Spleen (tissue), 11 donors: ENCODE data around the gene C11orf91. TPM values are rescaled to one million over a fixed set of nuclear protein-coding genes. Genes with fewer than 3 reads are reported as not detected.

Experiments used
- DNase-seq: peaks from one replicate; pipeline ENCODE4 v3.0.0-alpha.2; 2020
- H3K27ac ChIP-seq, 8 donors: fragments of 200-600 bp; sonication (generic) in 7 of 8; 1 replicate in 4 of 8; 2 replicates in 4 of 8; pipeline versions ENCODE4 v1.5.0 to v1.8.0; 2016 to 2021; ENCODE audit warnings: inconsistent platforms in 4 of 8, mild to moderate bottlenecking in 4 of 8, moderate library complexity in 1 of 8
- H3K27me3 ChIP-seq, 7 donors: fragments of 200-600 bp; sonication (generic) in 6 of 7; replicated peaks in 1 of 7; 1 replicate in 4 of 7; 2 replicates in 3 of 7; pipeline versions ENCODE4 v1.5.0 to v1.8.0; 2016 to 2021; ENCODE audit warnings: inconsistent platforms in 3 of 7, mild to moderate bottlenecking in 1 of 7
- H3K36me3 ChIP-seq, 6 donors: fragments of 200-600 bp; sonication (generic) in 5 of 6; 1 replicate in 4 of 6; 2 replicates in 2 of 6; pipeline versions ENCODE4 v1.5.0 to v1.8.0; 2016 to 2021; ENCODE audit warnings: inconsistent platforms in 2 of 6
- H3K4me1 ChIP-seq, 6 donors: fragments of 200-600 bp; sonication (generic) in 5 of 6; 1 replicate in 3 of 6; 2 replicates in 3 of 6; pipeline versions ENCODE4 v1.5.0 to v1.8.0; 2016 to 2021; ENCODE audit warnings: inconsistent platforms in 3 of 6
- H3K4me3 ChIP-seq, 8 donors: fragments of 200-600 bp; sonication (generic) in 7 of 8; 1 replicate in 4 of 8; 2 replicates in 4 of 8; pipeline versions ENCODE4 v1.5.0 to v1.8.0; 2016 to 2021; ENCODE audit warnings: inconsistent platforms in 4 of 8, mild to moderate bottlenecking in 4 of 8, moderate library complexity in 2 of 8
- H3K9me3 ChIP-seq, 8 donors: fragments of 200-600 bp; sonication (generic) in 7 of 8; 1 replicate in 4 of 8; 2 replicates in 4 of 8; pipeline versions ENCODE4 v1.5.0 to v1.8.0; 2016 to 2021; ENCODE audit warnings: inconsistent platforms in 4 of 8
- POLR2A ChIP-seq, 3 donors: fragments of 450-650 bp; IDR thresholded peaks; one replicate each; pipeline ENCODE4 v1.5.1; 2017; ENCODE audit warnings: antibody characterized with exemption in 3 of 3, mild to moderate bottlenecking in 1 of 3
- POLR2AphosphoS5 ChIP-seq, 3 donors: sonication (generic); formaldehyde crosslinking; IDR thresholded peaks; one replicate each; pipeline ENCODE4 v1.5.1; 2017; ENCODE audit warnings: antibody characterized with exemption in 3 of 3
- WGBS, 5 donors: extraction: QIAGEN DNeasy Blood & Tissue Kit in 3 of 5; methylation state at CpG; one replicate each; pipeline versions ENCODE4 v1.1.5 to v1.1.7; 2013 to 2018; 5-methylcytosine and 5-hydroxymethylcytosine counted together
- intact Hi-C: fragments of 100-400 bp; cut with DNase I; formaldehyde crosslinking; loops from one replicate; pipeline ENCODE4 v1.15.0; 2023; ENCODE audit warnings: low total_unique reads
- polyA plus RNA-seq, 3 donors: library from polyadenylated mRNA; stranded (reverse); fragments of 200-250 nt; gene quantifications; one replicate each; pipeline ENCODE4 v1.2.1, GENCODE V29; 2013
- total RNA-seq, 7 donors: library from RNA; depleted of rRNA in 3 of 7; stranded (reverse); fragments of >200 nt in 3 of 7; fragmentation: NEBNext Ultra II Directional in 4 of 7; extraction: Animal tissue kit (Norgen Biotek cat#: 25700) in 4 of 7; gene quantifications; one replicate each; pipeline versions ENCODE4 v1.1.0 to v1.2.1, GENCODE V29; 2016 to 2021
- TF ChIP-seq, protein P1 (sequence below), 11 experiments: fragments of 200-600 bp in 7 of 11; fragments of 450-650 bp in 4 of 11; sonication (generic) in 4 of 11; IDR thresholded peaks in 8 of 11; conservative IDR thresholded peaks in 3 of 11; 1 replicate in 7 of 11; 2 replicates in 4 of 11; pipeline versions ENCODE4 v1.4.0 to v1.8.0; 2016 to 2021; ENCODE audit warnings: antibody characterized with exemption in 11 of 11, inconsistent platforms in 4 of 11, mild to moderate bottlenecking in 1 of 11
- donor health status: healthy with polysubstance abuse.
- donor health status: DM: no; HTN: no; CAD: no; lungs with moderate emphysema.
- donor health status: DM: no; HTN: no; CAD: no.
- donor health status: Bipolar disorder and iron deficiency.
- donor health status: healthy.
- donor health status: DM: no; HTN: no; CAD: no.
- donor health status: DM: yes; HTN: yes; CAD: no.

Gene C11orf91
- total and polyA plus RNA-seq, 10 donors, result 0.85 TPM; not detected in 9

DNA sequence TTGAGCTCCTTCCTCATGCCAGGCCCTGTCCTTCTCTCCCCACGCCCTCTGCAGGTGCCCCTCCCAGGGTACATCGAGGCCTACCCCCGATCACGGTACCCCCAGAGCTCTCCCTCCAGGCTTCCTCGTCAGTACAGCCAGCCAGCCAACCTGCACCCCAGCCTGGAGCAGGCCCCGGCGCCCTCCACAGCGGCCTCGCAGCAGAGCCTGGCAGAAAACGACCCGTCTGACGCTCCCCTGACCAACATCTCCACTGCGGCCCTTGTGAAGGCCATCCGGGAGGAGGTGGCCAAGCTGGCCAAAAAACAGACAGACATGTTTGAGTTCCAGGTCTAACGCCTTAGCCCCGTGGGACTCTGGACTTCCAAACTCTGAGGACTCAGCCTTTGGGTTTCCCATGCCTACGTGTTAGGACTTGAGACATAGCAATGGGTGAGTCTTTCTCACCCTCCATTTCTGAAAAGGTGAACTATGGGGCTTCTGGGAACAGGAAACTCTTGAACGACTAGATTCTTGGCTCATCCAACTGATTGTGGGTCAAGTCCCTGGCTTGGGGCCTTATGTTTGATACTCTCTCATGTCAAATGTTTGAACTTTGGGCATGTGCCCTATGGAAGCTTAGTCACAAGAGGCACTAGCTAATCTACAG is 32.7 kb downstream of the C11orf91 start:
- intact Hi-C loops, result no loop called here
- WGBS, 5 donors, result 90 to 92% (median 91%) methylated on average over 18 of the region's 18 CpGs
- DNase-seq, result no peak

DNA sequence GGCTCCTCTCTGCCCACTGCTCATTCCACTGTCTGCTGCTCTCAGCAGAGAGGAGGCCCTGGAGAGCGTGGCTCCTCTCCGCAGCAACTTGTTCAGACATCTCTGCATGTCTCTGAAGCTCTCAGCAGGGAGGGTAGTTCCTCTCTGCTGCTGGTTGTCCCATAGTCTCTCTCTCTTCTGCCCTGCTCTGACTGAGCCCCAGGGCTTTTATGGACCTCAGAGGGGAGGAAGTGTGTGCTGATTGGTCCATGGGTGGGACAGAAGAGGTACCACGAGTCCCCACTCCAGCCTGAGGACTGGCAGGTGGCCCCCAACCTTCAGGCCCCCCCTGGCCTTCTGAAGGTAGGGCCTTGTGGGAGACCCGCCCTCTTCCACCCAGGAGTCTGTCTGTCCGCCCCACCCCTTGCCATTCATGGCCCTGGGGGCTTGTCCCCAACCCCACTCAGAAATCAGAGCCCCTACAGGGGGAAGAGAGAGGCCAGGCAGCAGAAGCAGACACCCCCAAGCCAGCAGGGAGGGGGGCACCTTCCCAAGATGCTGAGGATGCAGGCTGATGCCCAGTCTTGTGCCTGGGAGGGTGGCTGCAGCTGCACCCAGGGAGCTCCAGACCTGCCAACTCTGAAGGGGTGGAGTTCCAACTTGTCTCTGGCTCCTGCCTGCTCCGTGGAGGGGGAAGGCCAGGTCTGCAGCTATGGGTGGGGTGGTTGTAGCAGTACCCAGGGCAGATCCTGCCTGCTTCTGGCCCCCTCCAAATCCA is 35.1 kb downstream of the C11orf91 start:
- no peak for DNase-seq
- intact Hi-C loops, result no loop called here

More for the DNA sequence above, 32.7 kb downstream of the C11orf91 start:
- no peak overlapping the region for H3K27ac ChIP-seq
- H3K4me1 ChIP-seq, result no peaks in the 10 kb centered on the region
- H3K9me3 ChIP-seq, result no peaks in the 10 kb centered on the region
- TF ChIP-seq POLR2A (IDR thresholded peaks at IDR 0.05), result no peak
- no peak for TF ChIP-seq POLR2AphosphoS5 (IDR thresholded peaks at IDR 0.05)
- TF ChIP-seq, protein P1, sequence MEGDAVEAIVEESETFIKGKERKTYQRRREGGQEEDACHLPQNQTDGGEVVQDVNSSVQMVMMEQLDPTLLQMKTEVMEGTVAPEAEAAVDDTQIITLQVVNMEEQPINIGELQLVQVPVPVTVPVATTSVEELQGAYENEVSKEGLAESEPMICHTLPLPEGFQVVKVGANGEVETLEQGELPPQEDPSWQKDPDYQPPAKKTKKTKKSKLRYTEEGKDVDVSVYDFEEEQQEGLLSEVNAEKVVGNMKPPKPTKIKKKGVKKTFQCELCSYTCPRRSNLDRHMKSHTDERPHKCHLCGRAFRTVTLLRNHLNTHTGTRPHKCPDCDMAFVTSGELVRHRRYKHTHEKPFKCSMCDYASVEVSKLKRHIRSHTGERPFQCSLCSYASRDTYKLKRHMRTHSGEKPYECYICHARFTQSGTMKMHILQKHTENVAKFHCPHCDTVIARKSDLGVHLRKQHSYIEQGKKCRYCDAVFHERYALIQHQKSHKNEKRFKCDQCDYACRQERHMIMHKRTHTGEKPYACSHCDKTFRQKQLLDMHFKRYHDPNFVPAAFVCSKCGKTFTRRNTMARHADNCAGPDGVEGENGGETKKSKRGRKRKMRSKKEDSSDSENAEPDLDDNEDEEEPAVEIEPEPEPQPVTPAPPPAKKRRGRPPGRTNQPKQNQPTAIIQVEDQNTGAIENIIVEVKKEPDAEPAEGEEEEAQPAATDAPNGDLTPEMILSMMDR (IDR thresholded peaks at IDR 0.05 in 8 of 11, conservative IDR thresholded peaks at IDR 0.05 in 3 of 11), result no peak
- H3K36me3 ChIP-seq, result no peaks in the 10 kb centered on the region
- peaks cover 0 to 13% (median 0%) of the 10 kb centered on the region in 7 donors for H3K27me3 ChIP-seq
- H3K4me3 ChIP-seq, result no peak overlapping the region

GRCh38 chr11:33664827-33665226 is 35.8 kb downstream of the C11orf91 start:
- intact Hi-C loops, result no loop called here
- TF ChIP-seq, protein P1 (IDR thresholded peaks at IDR 0.05 in 8 of 11, conservative IDR thresholded peaks at IDR 0.05 in 3 of 11), result no peak
- TF ChIP-seq POLR2AphosphoS5 (IDR thresholded peaks at IDR 0.05) (no peak), POLR2A (IDR thresholded peaks at IDR 0.05) (no peak)

More for the DNA sequence above, 35.1 kb downstream of the C11orf91 start:
- no peaks in the 10 kb centered on the region for H3K9me3 ChIP-seq
- no peaks in the 10 kb centered on the region for H3K36me3 ChIP-seq
- peaks cover 0 to 13% (median 0%) of the 10 kb centered on the region in 7 donors for H3K27me3 ChIP-seq
- TF ChIP-seq POLR2AphosphoS5 (IDR thresholded peaks at IDR 0.05) (no peak), POLR2A (IDR thresholded peaks at IDR 0.05) (no peak)
- TF ChIP-seq, protein P1 (IDR thresholded peaks at IDR 0.05 in 8 of 11, conservative IDR thresholded peaks at IDR 0.05 in 3 of 11), result no peak
- H3K27ac ChIP-seq, result no peak overlapping the region
- H3K4me1 ChIP-seq, result no peaks in the 10 kb centered on the region
- WGBS, 5 donors, result 75 to 83% (median 79%) methylated on average over 2 to 6 of the region's 6 CpGs
- no peak overlapping the region for H3K4me3 ChIP-seq

DNA sequence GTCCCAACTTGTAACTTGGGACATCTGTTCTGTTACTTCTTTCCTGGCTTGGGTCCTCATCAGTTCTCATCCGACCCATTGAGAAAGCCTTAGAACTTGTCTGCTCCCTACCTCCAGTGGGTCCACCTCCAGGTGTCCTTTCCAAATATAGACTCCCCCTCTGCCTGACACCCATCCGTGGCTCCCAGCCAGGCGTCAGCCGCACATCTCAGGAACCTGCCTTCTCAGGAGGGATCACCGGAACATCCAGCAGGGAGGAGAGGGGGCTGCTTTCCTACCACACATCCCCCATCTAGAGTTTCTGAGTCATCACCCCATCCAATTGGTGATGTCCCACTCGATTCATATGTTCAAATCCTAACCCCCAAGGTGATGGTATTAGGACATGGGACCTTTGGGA is 36.5 kb downstream of the C11orf91 start:
- Histone ChIP-seq H3K4me3 (no peak overlapping the region), H3K4me1 (no peaks in the 10 kb centered on the region), H3K36me3 (no peaks in the 10 kb centered on the region), H3K27me3 (peaks cover 0 to 13% (median 0%) of the 10 kb centered on the region in 7 donors), H3K9me3 (no peaks in the 10 kb centered on the region), H3K27ac (no peak overlapping the region)
- TF ChIP-seq POLR2AphosphoS5 (IDR thresholded peaks at IDR 0.05), result no peak
- no peak for TF ChIP-seq POLR2A (IDR thresholded peaks at IDR 0.05)
- TF ChIP-seq, protein P1 (IDR thresholded peaks at IDR 0.05 in 8 of 11, conservative IDR thresholded peaks at IDR 0.05 in 3 of 11), result no peak
- 83 to 91% (median 90%) methylated on average over 6 of the region's 6 CpGs for WGBS, 5 donors
- intact Hi-C loops, result no loop called here
- DNase-seq, result no peak

More at GRCh38 chr11:33664827-33665226, 35.8 kb downstream of the C11orf91 start:
- 80 to 90% (median 89%) methylated on average over 4 of the region's 4 CpGs for WGBS, 5 donors
- Histone ChIP-seq H3K4me1 (no peaks in the 10 kb centered on the region), H3K4me3 (no peak overlapping the region), H3K9me3 (no peaks in the 10 kb centered on the region), H3K36me3 (no peaks in the 10 kb centered on the region), H3K27ac (no peak overlapping the region), H3K27me3 (peaks cover 0 to 13% (median 0%) of the 10 kb centered on the region in 7 donors)
- no peak for DNase-seq
